Esophagus squamous epithelium (tissue), 4 donors: Measurements from ENCODE around the gene MYO18B.

Experiments used
- POLR2A ChIP-seq, 4 donors: fragments of 450-650 bp; IDR thresholded peaks; one replicate each; pipeline ENCODE4 v1.6.1; 2017; ENCODE audit warnings: antibody characterized with exemption in 4 of 4, mild to moderate bottlenecking in 4 of 4, moderate library complexity in 3 of 4
- TF ChIP-seq, protein P1 (sequence below), 6 experiments: fragments of 450-650 bp in 4 of 6; fragments of 200-600 bp in 2 of 6; sonication (generic) in 2 of 6; IDR thresholded peaks; one replicate each; pipeline ENCODE4 v1.5.1; 2016 to 2019; ENCODE audit warnings: antibody characterized with exemption in 6 of 6, mild to moderate bottlenecking in 4 of 6, moderate library complexity in 4 of 6

DNA sequence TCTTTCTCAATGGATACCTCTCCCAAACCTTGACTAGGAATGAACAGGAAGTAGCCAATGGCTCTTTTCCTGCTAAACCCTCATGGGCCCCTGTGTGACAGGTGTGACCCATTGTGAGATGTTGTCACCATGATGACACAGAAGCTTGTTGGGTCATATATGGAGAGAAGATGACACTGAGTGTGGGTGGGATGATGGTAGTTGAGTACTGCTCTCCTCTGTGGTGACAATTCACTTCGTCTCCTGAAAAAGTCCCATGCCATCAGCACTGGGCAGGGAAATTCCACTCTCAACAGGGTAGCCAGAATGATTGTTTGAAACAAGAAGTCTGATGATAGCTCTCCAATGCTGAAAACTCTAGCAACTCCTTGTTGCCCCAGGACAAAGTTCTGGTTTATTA is 333.3 kb downstream of the MYO18B start:
- TF ChIP-seq, protein P1, sequence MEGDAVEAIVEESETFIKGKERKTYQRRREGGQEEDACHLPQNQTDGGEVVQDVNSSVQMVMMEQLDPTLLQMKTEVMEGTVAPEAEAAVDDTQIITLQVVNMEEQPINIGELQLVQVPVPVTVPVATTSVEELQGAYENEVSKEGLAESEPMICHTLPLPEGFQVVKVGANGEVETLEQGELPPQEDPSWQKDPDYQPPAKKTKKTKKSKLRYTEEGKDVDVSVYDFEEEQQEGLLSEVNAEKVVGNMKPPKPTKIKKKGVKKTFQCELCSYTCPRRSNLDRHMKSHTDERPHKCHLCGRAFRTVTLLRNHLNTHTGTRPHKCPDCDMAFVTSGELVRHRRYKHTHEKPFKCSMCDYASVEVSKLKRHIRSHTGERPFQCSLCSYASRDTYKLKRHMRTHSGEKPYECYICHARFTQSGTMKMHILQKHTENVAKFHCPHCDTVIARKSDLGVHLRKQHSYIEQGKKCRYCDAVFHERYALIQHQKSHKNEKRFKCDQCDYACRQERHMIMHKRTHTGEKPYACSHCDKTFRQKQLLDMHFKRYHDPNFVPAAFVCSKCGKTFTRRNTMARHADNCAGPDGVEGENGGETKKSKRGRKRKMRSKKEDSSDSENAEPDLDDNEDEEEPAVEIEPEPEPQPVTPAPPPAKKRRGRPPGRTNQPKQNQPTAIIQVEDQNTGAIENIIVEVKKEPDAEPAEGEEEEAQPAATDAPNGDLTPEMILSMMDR (IDR thresholded peaks at IDR 0.05), result no peak
- no peak for TF ChIP-seq POLR2A (IDR thresholded peaks at IDR 0.05)
